H9 (cell line): Measurements from ENCODE around the gene PGGHG. TPM values are rescaled to one million over a fixed set of nuclear protein-coding genes. Genes with fewer than 3 reads are reported as not detected.
"Not testable (repeated sequence)": the region's sequence is repeated elsewhere in the genome, so short reads cannot be mapped to it uniquely, and the experiment has no call there.

Source experiments
- DNase-seq: peaks from one replicate; pipeline ENCODE4 v3.0.0-alpha.2; 2017
- H2AFZ ChIP-seq: one replicate; pipeline ENCODE4 v1.6.1; 2013; ENCODE audit warnings: mild to moderate bottlenecking, low read length, control low read depth, moderate library complexity
- H2AK5ac ChIP-seq: 2 replicates; pipeline ENCODE4 v1.6.1; 2013; ENCODE audit warnings: low read length, control low read depth, mixed read lengths; ENCODE audit not compliant: insufficient read length
- H2BK120ac ChIP-seq: one replicate; pipeline ENCODE4 v1.6.1; 2013; ENCODE audit warnings: low read depth, mild to moderate bottlenecking, low read length, control low read depth, inconsistent platforms; ENCODE audit not compliant: poor library complexity, severe bottlenecking
- H2BK12ac ChIP-seq: 2 replicates; pipeline ENCODE4 v1.6.1; 2013; ENCODE audit warnings: low read length, control low read depth, mixed read lengths, low read depth; ENCODE audit not compliant: insufficient read length
- H2BK15ac ChIP-seq: 2 replicates; pipeline ENCODE4 v1.6.1; 2013; ENCODE audit warnings: low read depth, low read length, control low read depth
- H2BK20ac ChIP-seq: one replicate; pipeline ENCODE4 v1.6.1; 2013; ENCODE audit warnings: low read depth, mild to moderate bottlenecking, low read length, control low read depth, inconsistent platforms; ENCODE audit not compliant: poor library complexity, severe bottlenecking
- H2BK5ac ChIP-seq: 2 replicates; pipeline ENCODE4 v1.6.1; 2013; ENCODE audit warnings: low read length, control low read depth, mixed read lengths; ENCODE audit not compliant: insufficient read length
- H3K14ac ChIP-seq: 2 replicates; pipeline ENCODE4 v1.6.1; 2013; ENCODE audit warnings: low read length, control low read depth; ENCODE audit not compliant: insufficient read depth
- H3K18ac ChIP-seq: 2 replicates; pipeline ENCODE4 v1.6.1; 2013; ENCODE audit warnings: low read depth, mild to moderate bottlenecking, mixed read lengths, low read length, control low read depth; ENCODE audit not compliant: insufficient read length
- H3K23ac ChIP-seq: 2 replicates; pipeline ENCODE4 v1.6.1; 2013; ENCODE audit warnings: low read length, control low read depth, mixed read lengths, low read depth; ENCODE audit not compliant: insufficient read length
- H3K23me2 ChIP-seq: 2 replicates; pipeline ENCODE4 v1.6.1; 2013; ENCODE audit warnings: low read depth, mild to moderate bottlenecking, mixed read lengths, low read length, control low read depth; ENCODE audit not compliant: insufficient read length, poor library complexity, severe bottlenecking
- H3K27ac ChIP-seq: 2 replicates; pipeline ENCODE4 v1.5.1; 2013; ENCODE audit warnings: low read length, control low read depth, mixed read lengths, low read depth; ENCODE audit not compliant: insufficient read length
- H3K27me3 ChIP-seq: 2 replicates; pipeline ENCODE4 v1.6.1; 2013; ENCODE audit warnings: low read length, control low read depth, inconsistent platforms; ENCODE audit not compliant: insufficient read depth
- H3K4ac ChIP-seq: 2 replicates; pipeline ENCODE4 v1.6.1; 2013; ENCODE audit warnings: low read depth, mild to moderate bottlenecking, control low read depth, inconsistent platforms, low read length, moderate library complexity
- H3K4me1 ChIP-seq: 2 replicates; pipeline ENCODE4 v1.6.1; 2013; ENCODE audit warnings: low read length, control low read depth, inconsistent platforms; ENCODE audit not compliant: insufficient read depth
- H3K4me2 ChIP-seq: 2 replicates; pipeline ENCODE4 v1.6.1; 2013; ENCODE audit warnings: low read length, control low read depth, mixed read lengths; ENCODE audit not compliant: insufficient read length, insufficient read depth
- H3K56ac ChIP-seq: 2 replicates; pipeline ENCODE4 v1.6.1; 2013; ENCODE audit warnings: low read depth, mild to moderate bottlenecking, mixed read lengths, low read length, control low read depth; ENCODE audit not compliant: insufficient read length
- H3K79me1 ChIP-seq: 2 replicates; pipeline ENCODE4 v1.6.1; 2013; ENCODE audit warnings: low read depth, mild to moderate bottlenecking, moderate library complexity, low read length, control low read depth, inconsistent platforms; ENCODE audit not compliant: insufficient read depth, poor library complexity, severe bottlenecking
- H3K79me2 ChIP-seq: 2 replicates; pipeline ENCODE4 v1.6.1; 2013; ENCODE audit warnings: low read length, control low read depth, inconsistent platforms; ENCODE audit not compliant: insufficient read depth
- H3K9ac ChIP-seq: 2 replicates; pipeline ENCODE4 v1.6.1; 2013; ENCODE audit warnings: low read length, control low read depth, mixed read lengths; ENCODE audit not compliant: insufficient read length; ENCODE audit errors: extremely low read depth
- H3K9me3 ChIP-seq: one replicate; pipeline ENCODE4 v1.6.1; 2013; ENCODE audit warnings: low read depth, low read length, inconsistent platforms; ENCODE audit not compliant: control insufficient read depth
- H3T11ph ChIP-seq: one replicate; pipeline ENCODE4 v1.6.1; 2013; ENCODE audit warnings: mild to moderate bottlenecking, low read length, control low read depth, inconsistent platforms
- H4K20me1 ChIP-seq: one replicate; pipeline ENCODE4 v1.6.1; 2013; ENCODE audit not compliant: control insufficient read depth, insufficient read length, insufficient read depth
- H4K5ac ChIP-seq: 2 replicates; pipeline ENCODE4 v1.6.1; 2013; ENCODE audit warnings: low read depth, mild to moderate bottlenecking, mixed read lengths, low read length, control low read depth; ENCODE audit not compliant: insufficient read length
- H4K8ac ChIP-seq: replicated peaks from 2 replicates; pipeline ENCODE4 v1.6.1; 2013; ENCODE audit warnings: low read length, control low read depth, mixed read lengths, low read depth; ENCODE audit not compliant: insufficient read length
- H4K91ac ChIP-seq: 2 replicates; pipeline ENCODE4 v1.6.1; 2013; ENCODE audit warnings: low read depth, mild to moderate bottlenecking, moderate library complexity, mixed read lengths, low read length, control low read depth; ENCODE audit not compliant: insufficient read length
- H3K27ac Mint-ChIP-seq, 3 experiments: 2 replicates in 2 of 3; 3 replicates in 1 of 3; pipeline ENCODE4 v1.8.0; 2020 to 2021; ENCODE audit warnings: mixed read lengths in 3 of 3, mild to moderate bottlenecking in 1 of 3, moderate library complexity in 1 of 3
- H3K27me3 Mint-ChIP-seq: 2 replicates; pipeline ENCODE4 v1.8.0; 2021; ENCODE audit warnings: low read depth, mild to moderate bottlenecking, moderate library complexity, mixed read lengths
- H3K36me3 Mint-ChIP-seq, 3 experiments: 2 replicates in 2 of 3; 3 replicates in 1 of 3; pipeline ENCODE4 v1.8.0; 2020 to 2021; ENCODE audit warnings: low read depth in 3 of 3, mixed read lengths in 3 of 3; ENCODE audit not compliant: insufficient read depth in 1 of 3
- H3K4me1 Mint-ChIP-seq, 2 experiments: 2 replicates each; pipeline ENCODE4 v1.8.0; 2020; ENCODE audit warnings: mixed read lengths in 2 of 2
- H3K4me3 Mint-ChIP-seq, 2 experiments: 2 replicates in 1 of 2; 3 replicates in 1 of 2; pipeline ENCODE4 v1.8.0; 2020 to 2021; ENCODE audit warnings: mild to moderate bottlenecking in 2 of 2, mixed read lengths in 2 of 2, moderate library complexity in 1 of 2
- H3K9me3 Mint-ChIP-seq, 2 experiments: 2 replicates in 1 of 2; 3 replicates in 1 of 2; pipeline ENCODE4 v1.8.0; 2020; ENCODE audit warnings: mild to moderate bottlenecking in 2 of 2, mixed read lengths in 2 of 2, moderate library complexity in 1 of 2
- WGBS: extraction: QIAGEN DNeasy Blood & Tissue Kit; methylation state at CpG from one replicate; pipeline ENCODE4 v1.1.7; 2013; ENCODE audit warnings: missing lambda C conversion rate, low lambda C conversion rate, mixed read lengths; ENCODE audit not compliant: insufficient read length; ENCODE audit errors: extremely low coverage; 5-methylcytosine and 5-hydroxymethylcytosine counted together
- total RNA-seq: library from RNA; stranded (reverse); gene quantifications from 2 replicates; pipeline ENCODE4 v1.2.1, GENCODE V29; 2021
- TF ChIP-seq, protein P1 (sequence below): fragments of 200-600 bp; sonication (generic); conservative IDR thresholded peaks from 3 replicates; pipeline ENCODE4 v1.8.0; 2021; ENCODE audit warnings: antibody characterized with exemption, mild to moderate bottlenecking

The PGGHG gene
- total RNA-seq, 1 experiment from 2014 or later = 58.3 TPM

DNA sequence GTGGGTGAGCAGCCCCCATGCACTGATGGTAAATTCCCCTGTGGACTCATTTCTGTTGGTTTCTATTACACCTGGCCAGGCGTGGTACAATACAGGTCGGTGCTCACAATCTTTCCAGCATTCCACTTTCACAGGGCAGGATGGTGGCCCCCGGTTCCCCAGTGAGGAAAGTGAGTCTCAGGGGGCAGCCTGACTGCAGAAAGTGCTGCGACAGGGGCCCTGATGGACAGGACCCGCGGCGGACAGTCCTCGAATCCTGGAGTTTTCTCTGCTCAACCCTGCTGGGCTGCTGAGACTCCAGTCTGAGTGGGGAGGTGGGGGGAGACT is 3.1 kb upstream of the PGGHG start:
- Histone ChIP-seq H2BK120ac (no peak overlapping the region), H3K23ac (no peak overlapping the region), H3K9me3 (no peaks in the 10 kb centered on the region), H3K9ac (no peak overlapping the region), H2BK5ac (no peak overlapping the region), H4K20me1 (no peaks in the 10 kb centered on the region), H3K4me2 (no peak overlapping the region), H2BK15ac (no peak overlapping the region), H3K56ac (no peak overlapping the region), H2BK20ac (no peak overlapping the region), H3K79me2 (no peaks in the 10 kb centered on the region), H4K91ac (no peak overlapping the region), H4K8ac (no peak overlapping the region), H3K18ac (no peak overlapping the region), H3K27me3 (peaks cover 7% of the 10 kb centered on the region; the same call in 1 of the 2 replicates), H2BK12ac (no peak overlapping the region), H2AK5ac (no peak overlapping the region), H3K4ac (no peak overlapping the region), H3K23me2 (peaks cover 9% of the 10 kb centered on the region), H4K5ac (no peak overlapping the region), H2AFZ (no peak overlapping the region), H3T11ph (no peak overlapping the region), H3K4me1 (no peaks in the 10 kb centered on the region), H3K14ac (no peak overlapping the region), H3K27ac (no peak overlapping the region), H3K79me1 (no peaks in the 10 kb centered on the region)
- DNase-seq = no peak
- WGBS = no CpG with 5 or more reads among the region's 8 CpGs
- Mint-ChIP-seq H3K4me3 (no peak overlapping the region), H3K27me3 (peaks cover 13% of the 10 kb centered on the region), H3K4me1 (peaks cover 31 to 43% of the 10 kb centered on the region in 2 experiments), H3K9me3 (peaks cover 0 to 2% of the 10 kb centered on the region in 2 experiments; a peak in 1 of 5 replicates), H3K36me3 (peaks cover under 1 to 3% (median under 1%) of the 10 kb centered on the region in 3 experiments; a peak in 6 of 7 replicates), H3K27ac (no peak overlapping the region)
- TF ChIP-seq, protein P1, sequence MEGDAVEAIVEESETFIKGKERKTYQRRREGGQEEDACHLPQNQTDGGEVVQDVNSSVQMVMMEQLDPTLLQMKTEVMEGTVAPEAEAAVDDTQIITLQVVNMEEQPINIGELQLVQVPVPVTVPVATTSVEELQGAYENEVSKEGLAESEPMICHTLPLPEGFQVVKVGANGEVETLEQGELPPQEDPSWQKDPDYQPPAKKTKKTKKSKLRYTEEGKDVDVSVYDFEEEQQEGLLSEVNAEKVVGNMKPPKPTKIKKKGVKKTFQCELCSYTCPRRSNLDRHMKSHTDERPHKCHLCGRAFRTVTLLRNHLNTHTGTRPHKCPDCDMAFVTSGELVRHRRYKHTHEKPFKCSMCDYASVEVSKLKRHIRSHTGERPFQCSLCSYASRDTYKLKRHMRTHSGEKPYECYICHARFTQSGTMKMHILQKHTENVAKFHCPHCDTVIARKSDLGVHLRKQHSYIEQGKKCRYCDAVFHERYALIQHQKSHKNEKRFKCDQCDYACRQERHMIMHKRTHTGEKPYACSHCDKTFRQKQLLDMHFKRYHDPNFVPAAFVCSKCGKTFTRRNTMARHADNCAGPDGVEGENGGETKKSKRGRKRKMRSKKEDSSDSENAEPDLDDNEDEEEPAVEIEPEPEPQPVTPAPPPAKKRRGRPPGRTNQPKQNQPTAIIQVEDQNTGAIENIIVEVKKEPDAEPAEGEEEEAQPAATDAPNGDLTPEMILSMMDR = no peak

DNA sequence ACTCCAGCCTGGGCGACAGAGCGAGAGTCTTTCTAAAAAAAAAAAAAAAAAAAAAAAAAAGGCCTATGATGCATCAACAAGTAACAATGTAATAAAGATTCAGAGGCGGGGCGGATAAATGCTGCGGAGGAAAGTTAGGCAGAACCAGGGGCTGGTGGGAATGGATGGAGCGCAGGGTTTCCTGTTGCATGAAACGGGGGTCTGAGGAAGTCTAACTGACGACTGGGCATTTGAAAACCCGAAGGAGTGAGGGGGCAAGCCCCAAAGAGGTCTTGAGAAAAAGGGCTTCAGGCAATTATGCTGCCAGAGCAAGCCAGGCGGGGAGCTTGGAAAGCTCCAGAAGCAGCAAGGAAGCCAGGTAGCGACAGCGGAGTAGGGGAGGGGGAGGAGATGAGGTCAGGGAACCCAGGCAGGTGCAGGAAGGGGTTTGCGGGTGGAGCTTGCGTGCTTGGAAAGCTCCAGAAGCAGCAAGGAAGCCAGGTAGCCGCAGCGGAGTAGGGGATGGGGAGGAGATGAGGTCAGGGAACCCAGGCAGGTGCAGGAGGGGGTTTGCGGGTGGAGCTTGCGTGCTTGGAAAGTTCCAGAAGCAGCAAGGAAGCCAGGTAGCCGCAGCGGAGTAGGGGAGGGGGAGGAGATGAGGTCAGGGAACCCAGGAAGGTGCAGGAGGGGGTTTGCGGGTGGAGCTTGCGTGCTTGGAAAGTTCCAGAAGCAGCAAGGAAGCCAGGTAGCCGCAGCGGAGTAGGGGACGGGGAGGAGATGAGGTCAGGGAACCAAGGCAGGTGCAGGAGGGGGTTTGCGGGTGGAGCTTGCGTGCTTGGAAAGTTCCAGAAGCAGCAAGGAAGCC is 1.7 kb upstream of the PGGHG start:
- not testable (repeated sequence) for H2AK5ac ChIP-seq, H2BK5ac ChIP-seq, H3K9me3 Mint-ChIP-seq, H3K18ac ChIP-seq, H4K91ac ChIP-seq, H3T11ph ChIP-seq, H3K23ac ChIP-seq, H3K79me1 ChIP-seq, H3K27ac Mint-ChIP-seq, H4K8ac ChIP-seq, H3K23me2 ChIP-seq, H4K20me1 ChIP-seq, H2AFZ ChIP-seq, H2BK120ac ChIP-seq, H2BK15ac ChIP-seq, H3K14ac ChIP-seq, H3K79me2 ChIP-seq, H3K4ac ChIP-seq, H3K4me1 ChIP-seq, H3K56ac ChIP-seq, H2BK12ac ChIP-seq, H2BK20ac ChIP-seq, H3K4me2 ChIP-seq, H3K27ac ChIP-seq, H4K5ac ChIP-seq, H3K9me3 ChIP-seq, H3K9ac ChIP-seq, H3K27me3 ChIP-seq
- no CpG with 5 or more reads among the region's 27 CpGs for WGBS
- DNase-seq = peak; percentile 38
- Mint-ChIP-seq H3K4me3 (peak overlapping the region; percentile 59 to 61; a peak in 3 of 5 replicates), H3K27me3 (peaks cover 13% of the 10 kb centered on the region), H3K4me1 (peaks cover 40 to 49% of the 10 kb centered on the region in 2 experiments), H3K36me3 (peaks cover 8 to 11% (median 9%) of the 10 kb centered on the region in 3 experiments)
